Mesodermal cell (in vitro differentiated cells): ENCODE measurements around the gene CAMK2A.

Source experiments
- H3K27ac ChIP-seq: 2 replicates; pipeline ENCODE4 v1.7.0; 2013; ENCODE audit warnings: mild to moderate bottlenecking, low read depth, low read length, moderate library complexity; ENCODE audit not compliant: severe bottlenecking
- H3K36me3 ChIP-seq: 2 replicates; pipeline ENCODE4 v1.7.1; 2013; ENCODE audit warnings: mild to moderate bottlenecking, low read length, moderate library complexity; ENCODE audit not compliant: control insufficient read depth, insufficient read depth
- H3K4me1 ChIP-seq: one replicate; pipeline ENCODE4 v1.7.1; 2013; ENCODE audit warnings: mild to moderate bottlenecking, low read length; ENCODE audit not compliant: insufficient read depth, control insufficient read depth, poor library complexity, severe bottlenecking
- H3K4me3 ChIP-seq: 2 replicates; pipeline ENCODE4 v1.7.0; 2013; ENCODE audit warnings: low read length, control low read depth, mild to moderate bottlenecking; ENCODE audit not compliant: insufficient read depth, poor library complexity, severe bottlenecking; ENCODE audit errors: extremely low read depth
- H3K9me3 ChIP-seq: 2 replicates; pipeline ENCODE4 v1.7.1; 2013; ENCODE audit warnings: mild to moderate bottlenecking, low read length, moderate library complexity; ENCODE audit not compliant: control insufficient read depth
- WGBS, 2 experiments: methylation state at CpG; one replicate each; pipeline ENCODE4 v1.1.5; 2013; ENCODE audit warnings: missing lambda C conversion rate in 2 of 2; ENCODE audit not compliant: insufficient coverage in 2 of 2; 5-methylcytosine and 5-hydroxymethylcytosine counted together

CAMK2A gene

GRCh38 chr5:150316320-150316719 is 26.7 kb upstream of the CAMK2A start:
- H3K9me3 ChIP-seq = no peaks in the 10 kb centered on the region
- H3K4me1 ChIP-seq = peaks cover 49% of the 10 kb centered on the region
- no CpG with 5 or more reads among the region's 3 CpGs for WGBS, 2 experiments
- H3K27ac ChIP-seq = peak overlapping the region; percentile 92
- no peaks in the 10 kb centered on the region for H3K36me3 ChIP-seq
- no peak overlapping the region for H3K4me3 ChIP-seq

- no peak overlapping the region for H3K4me3 ChIP-seq
- H3K36me3 ChIP-seq = no peaks in the 10 kb centered on the region
- H3K9me3 ChIP-seq = no peaks in the 10 kb centered on the region
- peaks cover 51% of the 10 kb centered on the region for H3K4me1 ChIP-seq
- 97 to 100% methylated on average over 1 to 3 of the region's 4 CpGs for WGBS, 2 experiments
- H3K27ac ChIP-seq = no peak overlapping the region
These were observed 25.7 kb upstream of the CAMK2A start for GRCh38 chr5:150315245-150315644.

- H3K4me1 ChIP-seq = peaks cover 43% of the 10 kb centered on the region
- no peak overlapping the region for H3K4me3 ChIP-seq
- no peaks in the 10 kb centered on the region for H3K36me3 ChIP-seq
- H3K9me3 ChIP-seq = no peaks in the 10 kb centered on the region
- 72 to 78% methylated on average over 4 to 5 of the region's 6 CpGs for WGBS, 2 experiments
- H3K27ac ChIP-seq = no peak overlapping the region
These were observed 24.5 kb upstream of the CAMK2A start for GRCh38 chr5:150313921-150314716.

- 87 to 93% methylated on average over 5 to 6 of the region's 6 CpGs for WGBS, 2 experiments
- Histone ChIP-seq H3K27ac (no peak overlapping the region), H3K4me3 (no peak overlapping the region), H3K9me3 (no peaks in the 10 kb centered on the region), H3K4me1 (peaks cover 37% of the 10 kb centered on the region), H3K36me3 (no peaks in the 10 kb centered on the region)
These were observed 23.9 kb upstream of the CAMK2A start for GRCh38 chr5:150313501-150313900.

- 90 to 100% methylated on average over 2 to 3 of the region's 6 CpGs for WGBS, 2 experiments
- Histone ChIP-seq H3K4me3 (no peak overlapping the region), H3K27ac (no peak overlapping the region), H3K4me1 (peaks cover 27% of the 10 kb centered on the region), H3K9me3 (no peaks in the 10 kb centered on the region), H3K36me3 (no peaks in the 10 kb centered on the region)
These were observed 22.9 kb upstream of the CAMK2A start for GRCh38 chr5:150312518-150312917.

GRCh38 chr5:150311015-150311692 is 21.6 kb upstream of the CAMK2A start:
- WGBS, 2 experiments = 74 to 77% methylated on average over 7 of the region's 7 CpGs
- H3K27ac ChIP-seq = no peak overlapping the region
- no peak overlapping the region for H3K4me3 ChIP-seq
- H3K36me3 ChIP-seq = no peaks in the 10 kb centered on the region
- no peaks in the 10 kb centered on the region for H3K9me3 ChIP-seq
- peaks cover 19% of the 10 kb centered on the region for H3K4me1 ChIP-seq

- Histone ChIP-seq H3K9me3 (no peaks in the 10 kb centered on the region), H3K4me1 (peaks cover 23% of the 10 kb centered on the region), H3K27ac (no peak overlapping the region), H3K36me3 (no peaks in the 10 kb centered on the region), H3K4me3 (no peak overlapping the region)
- 100% methylated on average over 1 of the region's 5 CpGs for WGBS, 2 experiments
These were observed 20.7 kb upstream of the CAMK2A start for GRCh38 chr5:150310246-150310645.

- no peak overlapping the region for H3K27ac ChIP-seq
- H3K4me1 ChIP-seq = peaks cover 23% of the 10 kb centered on the region
- no peak overlapping the region for H3K4me3 ChIP-seq
- no peaks in the 10 kb centered on the region for H3K9me3 ChIP-seq
- no peaks in the 10 kb centered on the region for H3K36me3 ChIP-seq
- 67 to 71% methylated on average over 1 of the region's 1 CpG for WGBS, 2 experiments
These were observed 20.3 kb upstream of the CAMK2A start for GRCh38 chr5:150309886-150310239.

- WGBS, 2 experiments = 58 to 69% methylated on average over 5 of the region's 7 CpGs
- no peaks in the 10 kb centered on the region for H3K36me3 ChIP-seq
- H3K27ac ChIP-seq = peak overlapping the region; percentile 16
- H3K9me3 ChIP-seq = no peaks in the 10 kb centered on the region
- H3K4me3 ChIP-seq = no peak overlapping the region
- H3K4me1 ChIP-seq = peaks cover 22% of the 10 kb centered on the region
These were observed 19.7 kb upstream of the CAMK2A start for GRCh38 chr5:150309101-150309885.

GRCh38 chr5:150307617-150308426 is 18.2 kb upstream of the CAMK2A start:
- 93% methylated on average over 8 to 9 of the region's 11 CpGs for WGBS, 2 experiments
- Histone ChIP-seq H3K9me3 (no peaks in the 10 kb centered on the region), H3K27ac (no peak overlapping the region), H3K4me3 (no peak overlapping the region), H3K36me3 (no peaks in the 10 kb centered on the region), H3K4me1 (peaks cover 27% of the 10 kb centered on the region)
